AG04449 (cell line): ENCODE measurements around the gene ARHGEF4.

ENCODE experiments used
- CTCF ChIA-PET: fragments of 350-600 bp; formaldehyde crosslinking; extraction: SDS; loops from one replicate; lab custom pipeline; 2021; ENCODE audit warnings: antibody characterized with exemption; lab: Yijun Ruan, JAX
- POLR2A ChIA-PET: fragments of 400-600, 350-600 bp; formaldehyde crosslinking; extraction: SDS; loops from one replicate; lab custom pipeline; 2020; ENCODE audit warnings: antibody characterized with exemption, inconsistent platforms; lab: Yijun Ruan, JAX
- DNase-seq: peaks from one replicate; pipeline ENCODE4 v3.0.0-alpha.2; 2010; ENCODE audit warnings: low read depth, low spot score
- H3K4me3 ChIP-seq: 2 replicates; pipeline ENCODE4 v1.5.1; 2011; ENCODE audit warnings: low read depth, mild to moderate bottlenecking, control low read depth, low read length
- CTCF ChIP-seq: IDR thresholded peaks from one replicate; pipeline ENCODE4 v1.5.1; 2011; ENCODE audit warnings: mild to moderate bottlenecking, moderate library complexity, low read length, control low read depth, inconsistent platforms; ENCODE audit not compliant: insufficient read depth; ENCODE audit errors: missing control alignments

ARHGEF4 gene

GRCh38 chr2:131054488-131054887, 217.8 kb downstream of the ARHGEF4 start:
- no peak for DNase-seq
- ChIA-PET POLR2A (no interaction called here), CTCF (interaction anchor here (0.8 kb wide), 1 partner anchor 34 kb away, joined by 3 read pairs; no protein-coding TSS in a partner anchor)
- no peak overlapping the region for H3K4me3 ChIP-seq
- TF ChIP-seq CTCF, result no peak

- ChIA-PET POLR2A (no interaction called here), CTCF (no interaction called here)
- H3K4me3 ChIP-seq, result no peak overlapping the region
- peak; percentile 82 for DNase-seq
- no peak for TF ChIP-seq CTCF
Measured at GRCh38 chr2:131055169-131056065, 218.7 kb downstream of the ARHGEF4 start.

GRCh38 chr2:131056204-131056931, 219.7 kb downstream of the ARHGEF4 start:
- no peak for DNase-seq
- H3K4me3 ChIP-seq, result no peak overlapping the region
- no peak for TF ChIP-seq CTCF
- ChIA-PET CTCF (interaction anchor here (0.6 to 1.2 kb wide), 3 partner anchors 12 to 437 kb away, joined by 3 read pairs; no protein-coding TSS in a partner anchor), POLR2A (interaction anchor here (1.2 kb wide), 1 partner anchor 37 kb away, joined by 4 read pairs; the partner anchor contains the start of gene FAM168B)

- ChIA-PET CTCF (interaction anchor here (0.6 to 1.5 kb wide), 4 partner anchors 12 to 437 kb away, joined by 3 to 4 read pairs (median 3); no protein-coding TSS in a partner anchor), POLR2A (interaction anchor here (1.2 kb wide), 1 partner anchor 37 kb away, joined by 4 read pairs; the partner anchor contains the start of gene FAM168B)
- H3K4me3 ChIP-seq, result no peak overlapping the region
- TF ChIP-seq CTCF, result no peak
- no peak for DNase-seq
Measured at GRCh38 chr2:131056932-131057287, 220.2 kb downstream of the ARHGEF4 start.

- no peak for DNase-seq
- ChIA-PET POLR2A (no interaction called here), CTCF (interaction anchor here (0.7 to 1.5 kb wide), 4 partner anchors 8 to 14 kb away, joined by 3 to 4 read pairs (median 3); no protein-coding TSS in a partner anchor)
- TF ChIP-seq CTCF, result no peak
- no peak overlapping the region for H3K4me3 ChIP-seq
Measured at GRCh38 chr2:131058214-131058843, 221.6 kb downstream of the ARHGEF4 start.

- ChIA-PET CTCF (interaction anchor here (0.7 kb wide), 1 partner anchor 9 kb away, joined by 3 read pairs; no protein-coding TSS in a partner anchor), POLR2A (no interaction called here)
- no peak overlapping the region for H3K4me3 ChIP-seq
- DNase-seq, result no peak
- no peak for TF ChIP-seq CTCF
Measured at GRCh38 chr2:131058920-131059319, 222.2 kb downstream of the ARHGEF4 start.
